Measurements from ENCODE around the gene ABCA12. TPM values are rescaled to one million over a fixed set of nuclear protein-coding genes. Genes with fewer than 3 reads are reported as not detected.

Gene ABCA12
- total and polyA plus RNA-seq, 2 donors (not counting 1 experiment from before 2014, with no cell fraction given), result under 0.01 to 0.01 TPM

- no peak for DNase-seq (ENCODE audit: low read depth in 2 of 2)
- no peak overlapping the region for H3K4me3 ChIP-seq (replicated peaks in 1 of 4; ENCODE audit: control extremely low read depth in 1 of 4, insufficient read depth in 1 of 4, low read depth in 3 of 4, low read length in 4 of 4)
Measured at GRCh38 chr2:215144106-215144875, 5.9 kb upstream of the ABCA12 start.

GRCh38 chr2:215143458-215143857 lies 5.0 kb upstream of the ABCA12 start:
- Histone ChIP-seq H3K4me3 (replicated peaks in 1 of 4; ENCODE audit: control extremely low read depth in 1 of 4, insufficient read depth in 1 of 4, low read depth in 3 of 4, low read length in 4 of 4) (no peak overlapping the region), H3K27ac (ENCODE audit: insufficient read depth, low read length) (no peak overlapping the region)
- TF ChIP-seq EZH2 (IDR thresholded peaks at IDR 0.05; ENCODE audit: low read length, missing control alignments) (no peak), CTCF (conservative IDR thresholded peaks at IDR 0.05 in 1 of 2, IDR thresholded peaks at IDR 0.05 in 1 of 2; ENCODE audit: low read depth in 1 of 2, low read length in 2 of 2) (no peak)

More at GRCh38 chr2:215144106-215144875, 5.9 kb upstream of the ABCA12 start:
- TF ChIP-seq CTCF (conservative IDR thresholded peaks at IDR 0.05 in 1 of 2, IDR thresholded peaks at IDR 0.05 in 1 of 2; ENCODE audit: low read depth in 1 of 2, low read length in 2 of 2) (no peak), EZH2 (IDR thresholded peaks at IDR 0.05; ENCODE audit: low read length, missing control alignments) (no peak)
- no peaks in the 10 kb centered on the region for H4K20me1 ChIP-seq (ENCODE audit: control insufficient read depth, extremely low read depth, insufficient read depth, low read length)
- H3K36me3 ChIP-seq (ENCODE audit: control insufficient read depth, insufficient read depth, low read length), result no peaks in the 10 kb centered on the region
- H3K27me3 ChIP-seq (ENCODE audit: control insufficient read depth, insufficient read depth, low read length), result no peaks in the 10 kb centered on the region
- no peaks in the 10 kb centered on the region for H3K4me1 ChIP-seq (ENCODE audit: control insufficient read depth, extremely low read depth, insufficient read depth, low read length)
- no peaks in the 10 kb centered on the region for H3K9me3 ChIP-seq (ENCODE audit: control insufficient read depth, insufficient read depth, low read depth, low read length)
- no peak overlapping the region for H3K4me2 ChIP-seq (ENCODE audit: extremely low read depth, insufficient read depth, low read length)
- H3K9ac ChIP-seq (ENCODE audit: insufficient read depth, low read length), result no peak overlapping the region
- H3K27ac ChIP-seq (ENCODE audit: insufficient read depth, low read length), result no peak overlapping the region
- H2AFZ ChIP-seq (ENCODE audit: low read length), result no peak overlapping the region
- no peaks in the 10 kb centered on the region for H3K79me2 ChIP-seq (ENCODE audit: control insufficient read depth, insufficient read depth, low read length)

GRCh38 chr2:215141706-215142105 lies 3.3 kb upstream of the ABCA12 start:
- no peaks in the 10 kb centered on the region for H4K20me1 ChIP-seq (ENCODE audit: control insufficient read depth, extremely low read depth, insufficient read depth, low read length)
- no peaks in the 10 kb centered on the region for H3K36me3 ChIP-seq (ENCODE audit: control insufficient read depth, insufficient read depth, low read length)
- no peak overlapping the region for H3K9ac ChIP-seq (ENCODE audit: insufficient read depth, low read length)
- no peaks in the 10 kb centered on the region for H3K79me2 ChIP-seq (ENCODE audit: control insufficient read depth, insufficient read depth, low read length)
- H3K9me3 ChIP-seq (ENCODE audit: control insufficient read depth, insufficient read depth, low read depth, low read length), result no peaks in the 10 kb centered on the region
- no peak for DNase-seq (ENCODE audit: low read depth in 2 of 2)
- no peaks in the 10 kb centered on the region for H3K27me3 ChIP-seq (ENCODE audit: control insufficient read depth, insufficient read depth, low read length)
- H3K27ac ChIP-seq (ENCODE audit: insufficient read depth, low read length), result no peak overlapping the region
- no peaks in the 10 kb centered on the region for H3K4me1 ChIP-seq (ENCODE audit: control insufficient read depth, extremely low read depth, insufficient read depth, low read length)
- H3K4me2 ChIP-seq (ENCODE audit: extremely low read depth, insufficient read depth, low read length), result no peak overlapping the region
- H2AFZ ChIP-seq (ENCODE audit: low read length), result no peak overlapping the region
- TF ChIP-seq EZH2 (IDR thresholded peaks at IDR 0.05; ENCODE audit: low read length, missing control alignments), result no peak
- TF ChIP-seq CTCF (conservative IDR thresholded peaks at IDR 0.05 in 1 of 2, IDR thresholded peaks at IDR 0.05 in 1 of 2; ENCODE audit: low read depth in 1 of 2, low read length in 2 of 2), result no peak
- H3K4me3 ChIP-seq (replicated peaks in 1 of 4; ENCODE audit: control extremely low read depth in 1 of 4, insufficient read depth in 1 of 4, low read depth in 3 of 4, low read length in 4 of 4), result no peak overlapping the region

More at GRCh38 chr2:215143458-215143857, 5.0 kb upstream of the ABCA12 start:
- no peaks in the 10 kb centered on the region for H3K79me2 ChIP-seq (ENCODE audit: control insufficient read depth, insufficient read depth, low read length)
- no peak for DNase-seq (ENCODE audit: low read depth in 2 of 2)
- H3K27me3 ChIP-seq (ENCODE audit: control insufficient read depth, insufficient read depth, low read length), result no peaks in the 10 kb centered on the region
- no peak overlapping the region for H3K9ac ChIP-seq (ENCODE audit: insufficient read depth, low read length)
- no peaks in the 10 kb centered on the region for H3K9me3 ChIP-seq (ENCODE audit: control insufficient read depth, insufficient read depth, low read depth, low read length)
- H3K4me2 ChIP-seq (ENCODE audit: extremely low read depth, insufficient read depth, low read length), result no peak overlapping the region
- H4K20me1 ChIP-seq (ENCODE audit: control insufficient read depth, extremely low read depth, insufficient read depth, low read length), result no peaks in the 10 kb centered on the region
- no peak overlapping the region for H2AFZ ChIP-seq (ENCODE audit: low read length)
- no peaks in the 10 kb centered on the region for H3K36me3 ChIP-seq (ENCODE audit: control insufficient read depth, insufficient read depth, low read length)
- H3K4me1 ChIP-seq (ENCODE audit: control insufficient read depth, extremely low read depth, insufficient read depth, low read length), result no peaks in the 10 kb centered on the region
